H54 (cell line): Measurements from ENCODE around the gene PRR7.
"Not testable (repeated sequence)": the region's sequence is repeated elsewhere in the genome, so short reads cannot be mapped to it uniquely, and the experiment has no call there.

Source experiments
- DNase-seq: peaks from one replicate; pipeline ENCODE4 v3.0.0; 2011; ENCODE audit warnings: low spot score, mixed read lengths; ENCODE audit not compliant: insufficient read length
- FAIRE-seq: peaks from 3 replicates; lab custom pipeline; 2011; peaks lifted over from hg19 to GRCh38; lab: Jason Lieb, UNC
- POLR2A ChIP-seq: IDR thresholded peaks from 2 replicates; pipeline ENCODE4 v1.6.1; 2011; ENCODE audit warnings: low read depth, mild to moderate bottlenecking, low read length

Gene PRR7

GRCh38 chr5:177412603-177413233 is 33.9 kb upstream of the PRR7 start:
- DNase-seq (no peak), FAIRE-seq (no peak)
- TF ChIP-seq POLR2A = no peak

GRCh38 chr5:177414481-177414880 is 32.1 kb upstream of the PRR7 start:
- no peak for TF ChIP-seq POLR2A
- FAIRE-seq (no peak), DNase-seq (no peak)

GRCh38 chr5:177417081-177417480 is 29.5 kb upstream of the PRR7 start:
- FAIRE-seq, DNase-seq: not testable (repeated sequence)

- TF ChIP-seq POLR2A = no peak
- DNase-seq (no peak), FAIRE-seq (no peak)
These were observed 27.6 kb upstream of the PRR7 start for GRCh38 chr5:177419046-177419445.

- not testable (repeated sequence) for FAIRE-seq, DNase-seq
These were observed 26.1 kb upstream of the PRR7 start for GRCh38 chr5:177420472-177420871.

GRCh38 chr5:177421062-177421798 is 25.4 kb upstream of the PRR7 start:
- FAIRE-seq (no peak), DNase-seq (no peak)
- no peak for TF ChIP-seq POLR2A

GRCh38 chr5:177423671-177424070 is 22.9 kb upstream of the PRR7 start:
- TF ChIP-seq POLR2A = no peak
- DNase-seq = no peak
- FAIRE-seq = no peak

- FAIRE-seq (no peak), DNase-seq (no peak)
- no peak for TF ChIP-seq POLR2A
These were observed 21.3 kb upstream of the PRR7 start for GRCh38 chr5:177425196-177425800.

GRCh38 chr5:177425801-177426565 is 20.6 kb upstream of the PRR7 start:
- peak; percentile 65 for TF ChIP-seq POLR2A
- peak; percentile 99 for DNase-seq
- peak; percentile 41 for FAIRE-seq

GRCh38 chr5:177426566-177427210 is 19.9 kb upstream of the PRR7 start, which contains the start of gene GRK6:
GRK6 (plus strand) TSS chr5:177426676; CDS start chr5:177426846, 170 bp downstream.
- FAIRE-seq (no peak), DNase-seq (peak; percentile 53)
- peak; percentile 81 for TF ChIP-seq POLR2A

GRCh38 chr5:177427211-177427822 is 19.3 kb upstream of the PRR7 start:
- DNase-seq = no peak
- FAIRE-seq = no peak
- no peak for TF ChIP-seq POLR2A

- no peak for FAIRE-seq
- no peak for DNase-seq
These were observed 18.6 kb upstream of the PRR7 start for GRCh38 chr5:177427919-177428573.

More at GRCh38 chr5:177427919-177428573, 18.6 kb upstream of the PRR7 start:
- TF ChIP-seq POLR2A = no peak
